SU-DHL-6 (cell line): ENCODE results near the gene GSK3A.
A peak's percentile ranks its signal among the peaks of the same experiment; 100 is the strongest.

Source experiments
- H2AFZ ChIP-seq: fragments of 200-600 bp; sonication (generic); 2 replicates; pipeline ENCODE4 v1.6.1; 2014; ENCODE audit warnings: low read depth, mild to moderate bottlenecking, moderate library complexity, mixed read lengths, antibody characterized with exemption, low read length; ENCODE audit not compliant: severe bottlenecking
- H3F3A ChIP-seq: fragments of 200-600 bp; shearing (Covaris generic); 2 replicates; pipeline ENCODE4 v1.6.0; 2016; ENCODE audit warnings: antibody characterized with exemption, mild to moderate bottlenecking; ENCODE audit not compliant: insufficient read depth
- H3K27ac ChIP-seq: fragments of 200-600 bp; sonication (generic); 2 replicates; pipeline ENCODE4 v1.5.1; 2016; ENCODE audit warnings: low read depth, mild to moderate bottlenecking, low read length, moderate library complexity, mixed read lengths
- H3K27me3 ChIP-seq: fragments of 200-600 bp; sonication (generic), shearing (Covaris generic); 2 replicates; pipeline ENCODE4 v1.6.0; 2014; ENCODE audit warnings: mild to moderate bottlenecking, low read length
- H3K36me3 ChIP-seq: fragments of 200-600 bp; sonication (generic); 2 replicates; pipeline ENCODE4 v1.6.1; 2014; ENCODE audit warnings: mild to moderate bottlenecking, low read length, mixed read lengths
- H3K4me2 ChIP-seq: fragments of 300-600, 200-600 bp; shearing (Covaris generic), sonication (generic); 2 replicates; pipeline ENCODE4 v1.6.0; 2014; ENCODE audit warnings: low read length, low read depth, mild to moderate bottlenecking; ENCODE audit not compliant: poor library complexity, severe bottlenecking
- H3K4me3 ChIP-seq: fragments of 200-600 bp; sonication (generic); 2 replicates; pipeline ENCODE4 v1.5.1; 2014; ENCODE audit warnings: antibody characterized with exemption, low read length, mild to moderate bottlenecking, mixed read lengths; ENCODE audit not compliant: insufficient read depth, poor library complexity, severe bottlenecking
- H3K79me2 ChIP-seq: fragments of 200-600 bp; sonication (generic); 2 replicates; pipeline ENCODE4 v1.6.1; 2014; ENCODE audit warnings: mild to moderate bottlenecking, low read length, moderate library complexity; ENCODE audit not compliant: insufficient read depth
- H3K9ac ChIP-seq: fragments of 200-600 bp; sonication (generic); 2 replicates; pipeline ENCODE4 v1.7.0; 2014; ENCODE audit warnings: mild to moderate bottlenecking, low read length
- H3K9me2 ChIP-seq: fragments of 200-600 bp; sonication (generic); replicated peaks from 2 replicates; pipeline ENCODE4 v1.6.1; 2014; ENCODE audit warnings: low read length; ENCODE audit not compliant: insufficient read depth
- H3K9me3 ChIP-seq: fragments of 200-600 bp; sonication (generic); 2 replicates; pipeline ENCODE4 v1.6.1; 2014; ENCODE audit warnings: low read length, mixed read lengths; ENCODE audit not compliant: insufficient read depth
- H4K20me1 ChIP-seq: fragments of 200-600 bp; sonication (generic); 2 replicates; pipeline ENCODE4 v1.6.1; 2014; ENCODE audit warnings: low read depth, mild to moderate bottlenecking, antibody characterized with exemption, low read length, moderate library complexity, mixed read lengths
- CTCF ChIP-seq: fragments of 200-600 bp; sonication (generic); IDR thresholded peaks from one replicate; pipeline ENCODE4 v1.5.1; 2017; ENCODE audit warnings: antibody characterized with exemption, mild to moderate bottlenecking, low read length, moderate library complexity; ENCODE audit not compliant: insufficient read depth, poor library complexity, severe bottlenecking
- EZH2phosphoT487 ChIP-seq: fragments of 200-600 bp; sonication (generic), shearing (Covaris generic); conservative IDR thresholded peaks from 2 replicates; pipeline ENCODE4 v1.6.1; 2018; ENCODE audit warnings: mild to moderate bottlenecking, antibody characterized with exemption, low read length, moderate library complexity, mixed read lengths

The GSK3A gene

GRCh38 chr19:42216653-42217519 lies 25.5 kb downstream of the GSK3A start:
- Histone ChIP-seq H3K9me2 (no peaks in the 10 kb centered on the region), H3K36me3 (no peaks in the 10 kb centered on the region), H3F3A (no peaks in the 10 kb centered on the region), H4K20me1 (no peaks in the 10 kb centered on the region), H2AFZ (peak overlapping the region; percentile 66), H3K4me3 (peak overlapping the region; percentile 92), H3K27me3 (no peaks in the 10 kb centered on the region), H3K4me2 (peak overlapping the region; percentile 68), H3K27ac (peak overlapping the region; percentile 49), H3K79me2 (peaks cover 45% of the 10 kb centered on the region), H3K9me3 (no peaks in the 10 kb centered on the region), H3K9ac (peak overlapping the region; percentile 83)
- no peak for TF ChIP-seq EZH2phosphoT487
- no peak for TF ChIP-seq CTCF

GRCh38 chr19:42214810-42215485 lies 27.5 kb downstream of the GSK3A start:
- TF ChIP-seq CTCF = no peak
- no peak for TF ChIP-seq EZH2phosphoT487
- Histone ChIP-seq H3K27me3 (no peaks in the 10 kb centered on the region), H3K79me2 (peaks cover 28% of the 10 kb centered on the region), H3F3A (no peaks in the 10 kb centered on the region), H2AFZ (no peak overlapping the region), H3K27ac (no peak overlapping the region), H3K36me3 (no peaks in the 10 kb centered on the region), H3K9me2 (no peaks in the 10 kb centered on the region), H3K4me2 (no peak overlapping the region), H3K4me3 (no peak overlapping the region), H3K9me3 (no peaks in the 10 kb centered on the region), H4K20me1 (no peaks in the 10 kb centered on the region), H3K9ac (no peak overlapping the region)

- no peaks in the 10 kb centered on the region for H3F3A ChIP-seq
- H3K27me3 ChIP-seq = no peaks in the 10 kb centered on the region
- no peak overlapping the region for H2AFZ ChIP-seq
- TF ChIP-seq EZH2phosphoT487 (no peak), CTCF (no peak)
- H3K9ac ChIP-seq = no peak overlapping the region
- no peak overlapping the region for H3K4me3 ChIP-seq
- H3K9me3 ChIP-seq = no peaks in the 10 kb centered on the region
- H3K27ac ChIP-seq = no peak overlapping the region
- no peaks in the 10 kb centered on the region for H3K9me2 ChIP-seq
- H3K36me3 ChIP-seq = no peaks in the 10 kb centered on the region
- peaks cover 28% of the 10 kb centered on the region for H3K79me2 ChIP-seq
- H4K20me1 ChIP-seq = no peaks in the 10 kb centered on the region
- H3K4me2 ChIP-seq = no peak overlapping the region
Observed at GRCh38 chr19:42212886-42213285, 29.5 kb downstream of the GSK3A start.
